PC-9 (cell line): ENCODE measurements around the gene AP2M1.

Source experiments
- EZH2 ChIP-seq: fragments of 200-600 bp; sonication (generic); IDR thresholded peaks from 2 replicates; pipeline ENCODE4 v1.8.0; 2017; ENCODE audit warnings: antibody characterized with exemption, low read depth
- TF ChIP-seq, protein P1 (sequence below): fragments of 200-600 bp; sonication (generic); conservative IDR thresholded peaks from 2 replicates; pipeline ENCODE4 v1.6.1; 2017; ENCODE audit warnings: mixed run types, antibody characterized with exemption, mild to moderate bottlenecking, moderate library complexity

DNA sequence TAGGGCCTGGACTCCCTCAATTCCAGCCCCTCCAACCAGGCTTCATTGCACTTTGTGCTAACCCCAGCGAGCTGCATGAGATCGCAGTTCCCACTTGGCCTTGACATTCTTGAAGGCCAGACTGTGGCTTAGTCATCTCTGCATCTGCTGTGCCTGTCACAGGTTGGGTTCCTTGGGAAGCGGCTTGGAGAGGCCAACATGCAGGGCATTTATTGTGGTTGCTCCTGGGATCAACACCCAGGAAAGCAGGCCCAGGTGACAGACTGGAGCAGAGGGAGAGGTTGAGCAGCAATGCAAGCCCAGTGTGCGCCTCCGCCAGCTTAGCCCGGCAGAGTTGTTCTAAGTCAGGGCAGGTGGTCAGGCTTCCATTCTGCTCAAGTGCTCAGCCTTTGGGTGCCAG is 21.9 kb downstream of the AP2M1 start:
- TF ChIP-seq, protein P1, sequence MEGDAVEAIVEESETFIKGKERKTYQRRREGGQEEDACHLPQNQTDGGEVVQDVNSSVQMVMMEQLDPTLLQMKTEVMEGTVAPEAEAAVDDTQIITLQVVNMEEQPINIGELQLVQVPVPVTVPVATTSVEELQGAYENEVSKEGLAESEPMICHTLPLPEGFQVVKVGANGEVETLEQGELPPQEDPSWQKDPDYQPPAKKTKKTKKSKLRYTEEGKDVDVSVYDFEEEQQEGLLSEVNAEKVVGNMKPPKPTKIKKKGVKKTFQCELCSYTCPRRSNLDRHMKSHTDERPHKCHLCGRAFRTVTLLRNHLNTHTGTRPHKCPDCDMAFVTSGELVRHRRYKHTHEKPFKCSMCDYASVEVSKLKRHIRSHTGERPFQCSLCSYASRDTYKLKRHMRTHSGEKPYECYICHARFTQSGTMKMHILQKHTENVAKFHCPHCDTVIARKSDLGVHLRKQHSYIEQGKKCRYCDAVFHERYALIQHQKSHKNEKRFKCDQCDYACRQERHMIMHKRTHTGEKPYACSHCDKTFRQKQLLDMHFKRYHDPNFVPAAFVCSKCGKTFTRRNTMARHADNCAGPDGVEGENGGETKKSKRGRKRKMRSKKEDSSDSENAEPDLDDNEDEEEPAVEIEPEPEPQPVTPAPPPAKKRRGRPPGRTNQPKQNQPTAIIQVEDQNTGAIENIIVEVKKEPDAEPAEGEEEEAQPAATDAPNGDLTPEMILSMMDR, result no peak
- TF ChIP-seq EZH2, result no peak
